ENCODE results near the gene C1R.
"Not testable (repeated sequence)": the region's sequence is repeated elsewhere in the genome, so short reads cannot be mapped to it uniquely, and the experiment has no call there.

Gene C1R

GRCh38 chr12:7037411-7037810, 54.8 kb downstream of the C1R start:
- not testable (repeated sequence) for DNase-seq (ENCODE audit: low read depth, low spot score)

- no peak for DNase-seq (ENCODE audit: low read depth, low spot score)
These were observed 56.8 kb downstream of the C1R start for GRCh38 chr12:7035463-7035862.

GRCh38 chr12:7034464-7034863, 57.8 kb downstream of the C1R start:
- DNase-seq (ENCODE audit: low read depth, low spot score): no peak

GRCh38 chr12:7032990-7033389, 59.3 kb downstream of the C1R start:
- DNase-seq (ENCODE audit: low read depth, low spot score): no peak

GRCh38 chr12:7031306-7031705, 60.9 kb downstream of the C1R start:
- DNase-seq (ENCODE audit: low read depth, low spot score): no peak

Measured in activated CD4-positive, CD25-positive, alpha-beta regulatory T cell treated with anti-CD3 and anti-CD28 coated beads, Interleukin-2, amount 50 U/mL, for 16 hours (primary cell).